C4-2B (cell line): ENCODE data around the gene LSM12.

Source experiments
- H3K27ac ChIP-seq: fragments of 450-650 bp; 2 replicates; pipeline ENCODE4 v1.5.1; 2017
- ZFX ChIP-seq: fragments of 450-650 bp; IDR thresholded peaks from 2 replicates; pipeline ENCODE4 v1.6.1; 2017
- TF ChIP-seq, protein P1 (sequence below): fragments of 450-650 bp; conservative IDR thresholded peaks from 2 replicates; pipeline ENCODE4 v1.5.1; 2017; ENCODE audit warnings: mild to moderate bottlenecking

The LSM12 gene

DNA sequence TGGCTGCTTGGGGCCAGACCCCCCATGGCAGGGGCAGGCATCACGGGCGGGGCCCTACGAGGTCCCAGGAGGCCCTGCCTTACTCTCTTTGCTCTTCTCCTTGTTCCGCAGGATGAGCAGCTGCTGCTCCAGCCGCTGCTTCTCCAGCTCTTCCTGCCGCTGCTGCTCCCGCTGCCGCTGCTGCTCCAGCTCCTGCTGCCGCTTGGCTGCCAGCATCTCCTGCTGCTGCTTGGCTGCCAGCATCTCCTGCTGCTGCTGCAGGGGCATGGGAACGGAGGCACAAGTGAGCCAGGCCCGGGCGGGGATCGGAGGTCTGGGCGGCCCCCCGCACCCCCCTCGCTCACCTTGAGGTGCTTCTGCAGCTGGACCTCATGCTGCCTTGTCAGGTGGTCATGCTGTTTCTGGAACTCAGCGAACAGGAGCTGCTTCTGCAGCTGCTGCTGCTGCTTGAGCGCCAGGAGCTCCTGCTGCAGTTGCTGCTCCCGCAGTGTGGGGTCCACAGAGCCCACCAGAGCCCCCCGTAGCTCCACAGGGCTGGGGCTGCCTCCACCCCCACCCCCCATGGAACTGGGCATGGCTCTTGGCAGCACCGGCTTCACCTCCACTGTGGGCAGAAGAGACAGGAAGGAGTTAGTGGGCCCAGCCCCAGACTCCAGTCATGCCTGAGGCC is 26.9 kb upstream of the LSM12 start:
- no peak overlapping the region for H3K27ac ChIP-seq
- TF ChIP-seq, protein P1, sequence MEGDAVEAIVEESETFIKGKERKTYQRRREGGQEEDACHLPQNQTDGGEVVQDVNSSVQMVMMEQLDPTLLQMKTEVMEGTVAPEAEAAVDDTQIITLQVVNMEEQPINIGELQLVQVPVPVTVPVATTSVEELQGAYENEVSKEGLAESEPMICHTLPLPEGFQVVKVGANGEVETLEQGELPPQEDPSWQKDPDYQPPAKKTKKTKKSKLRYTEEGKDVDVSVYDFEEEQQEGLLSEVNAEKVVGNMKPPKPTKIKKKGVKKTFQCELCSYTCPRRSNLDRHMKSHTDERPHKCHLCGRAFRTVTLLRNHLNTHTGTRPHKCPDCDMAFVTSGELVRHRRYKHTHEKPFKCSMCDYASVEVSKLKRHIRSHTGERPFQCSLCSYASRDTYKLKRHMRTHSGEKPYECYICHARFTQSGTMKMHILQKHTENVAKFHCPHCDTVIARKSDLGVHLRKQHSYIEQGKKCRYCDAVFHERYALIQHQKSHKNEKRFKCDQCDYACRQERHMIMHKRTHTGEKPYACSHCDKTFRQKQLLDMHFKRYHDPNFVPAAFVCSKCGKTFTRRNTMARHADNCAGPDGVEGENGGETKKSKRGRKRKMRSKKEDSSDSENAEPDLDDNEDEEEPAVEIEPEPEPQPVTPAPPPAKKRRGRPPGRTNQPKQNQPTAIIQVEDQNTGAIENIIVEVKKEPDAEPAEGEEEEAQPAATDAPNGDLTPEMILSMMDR = no peak
- no peak for TF ChIP-seq ZFX

DNA sequence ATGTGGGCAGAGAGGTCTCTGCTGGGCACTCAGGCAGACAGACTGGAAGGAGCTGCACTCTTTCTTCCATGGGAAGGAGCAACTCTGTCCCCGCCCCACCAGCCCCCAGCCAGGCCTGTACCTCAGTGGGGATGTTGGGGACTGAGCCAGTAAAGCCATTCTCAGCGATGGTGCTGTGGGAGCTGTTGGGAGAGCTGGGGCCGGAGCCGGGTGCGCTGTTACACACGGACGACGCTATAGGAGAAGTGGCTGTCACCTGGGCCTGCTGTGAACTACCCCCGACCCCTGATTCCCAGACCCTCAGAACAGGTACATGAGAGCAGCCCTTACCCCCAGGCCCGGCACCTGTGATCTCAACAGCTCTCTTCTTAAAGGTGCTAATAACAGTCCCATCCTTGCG is 25.6 kb upstream of the LSM12 start:
- TF ChIP-seq ZFX = no peak
- TF ChIP-seq, protein P1 = no peak
- no peak overlapping the region for H3K27ac ChIP-seq

DNA sequence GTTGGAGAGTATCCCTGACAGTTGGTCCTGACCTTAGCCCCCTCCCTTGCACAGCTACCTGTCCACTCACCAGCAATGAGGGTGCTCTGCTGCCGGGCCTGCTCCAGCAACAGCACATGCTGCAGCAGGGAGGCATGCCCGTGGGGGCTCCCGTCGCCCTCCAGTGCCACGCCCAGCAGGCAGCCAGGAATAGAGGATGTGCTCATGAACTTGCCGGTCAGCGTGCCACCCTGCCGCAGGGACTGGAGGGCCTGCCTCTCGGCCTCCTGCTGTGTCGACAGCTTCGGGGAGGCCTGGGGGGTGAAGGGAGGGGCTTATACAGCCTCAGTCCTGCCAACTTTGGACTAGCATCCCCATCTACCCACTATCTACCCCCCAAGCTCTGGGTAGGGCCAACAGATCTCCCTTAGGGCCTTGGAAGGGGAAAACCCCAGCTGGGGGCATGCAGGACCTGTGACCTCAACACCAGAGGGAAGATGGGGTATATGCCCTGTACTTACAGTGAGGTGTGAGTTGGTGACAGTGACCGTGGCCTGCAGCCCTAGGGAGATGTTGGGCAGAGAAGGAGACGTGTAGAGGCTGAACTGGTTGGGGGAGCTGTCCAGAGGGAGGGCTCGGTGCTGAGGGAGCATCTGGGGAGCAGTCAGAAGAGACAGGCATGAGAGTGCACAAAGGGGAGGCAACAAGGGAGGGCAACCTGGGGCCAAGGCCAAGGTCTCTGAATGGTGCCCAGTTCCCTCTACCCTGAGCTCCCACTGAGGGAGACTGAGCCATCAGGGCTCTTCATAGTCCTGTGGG is 24.9 kb upstream of the LSM12 start:
- H3K27ac ChIP-seq = no peak overlapping the region
- no peak for TF ChIP-seq ZFX
- TF ChIP-seq, protein P1 = no peak

DNA sequence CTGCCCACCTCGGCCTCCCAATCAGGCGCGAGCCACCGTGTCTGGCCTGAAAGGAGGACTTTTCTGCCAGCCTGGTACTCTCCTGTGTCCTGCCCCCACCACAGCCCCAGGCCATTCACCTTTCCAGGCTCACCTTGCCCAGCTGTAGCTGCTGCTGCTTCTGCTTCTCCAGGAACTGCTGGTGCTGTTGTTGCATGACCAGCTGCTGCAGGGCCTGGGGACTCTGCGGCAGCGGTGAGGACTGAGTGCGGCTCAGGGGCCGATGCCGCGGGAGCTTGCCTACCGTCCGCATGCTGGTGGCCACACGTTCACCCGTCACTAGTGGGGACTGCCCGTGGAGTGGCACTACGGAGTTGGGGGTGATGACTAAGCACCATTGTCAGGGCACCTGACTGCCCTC is 21.8 kb upstream of the LSM12 start:
- no peak overlapping the region for H3K27ac ChIP-seq
- TF ChIP-seq ZFX = no peak
- TF ChIP-seq, protein P1 = no peak

DNA sequence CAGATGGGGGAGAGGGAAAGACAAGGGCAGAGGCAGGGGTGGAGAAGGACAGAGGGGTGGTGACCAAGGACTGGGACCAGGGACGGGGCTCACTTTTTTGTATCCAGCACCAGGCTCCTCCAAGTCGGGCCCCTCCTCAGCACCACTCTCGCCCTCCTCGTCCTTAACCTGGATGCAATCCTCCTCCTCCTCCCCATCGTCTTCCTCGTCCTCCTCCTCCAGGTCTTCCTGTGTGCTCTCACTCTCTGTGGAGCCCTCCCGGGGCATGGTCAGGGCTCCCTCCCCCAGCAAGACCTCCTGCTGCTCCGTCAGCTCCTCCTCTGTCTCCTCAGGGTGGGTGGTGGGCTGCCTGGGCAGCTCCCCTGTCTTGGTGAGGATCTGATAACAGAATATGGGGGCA is 20.8 kb upstream of the LSM12 start:
- no peak overlapping the region for H3K27ac ChIP-seq
- no peak for TF ChIP-seq ZFX
- TF ChIP-seq, protein P1 = no peak

DNA sequence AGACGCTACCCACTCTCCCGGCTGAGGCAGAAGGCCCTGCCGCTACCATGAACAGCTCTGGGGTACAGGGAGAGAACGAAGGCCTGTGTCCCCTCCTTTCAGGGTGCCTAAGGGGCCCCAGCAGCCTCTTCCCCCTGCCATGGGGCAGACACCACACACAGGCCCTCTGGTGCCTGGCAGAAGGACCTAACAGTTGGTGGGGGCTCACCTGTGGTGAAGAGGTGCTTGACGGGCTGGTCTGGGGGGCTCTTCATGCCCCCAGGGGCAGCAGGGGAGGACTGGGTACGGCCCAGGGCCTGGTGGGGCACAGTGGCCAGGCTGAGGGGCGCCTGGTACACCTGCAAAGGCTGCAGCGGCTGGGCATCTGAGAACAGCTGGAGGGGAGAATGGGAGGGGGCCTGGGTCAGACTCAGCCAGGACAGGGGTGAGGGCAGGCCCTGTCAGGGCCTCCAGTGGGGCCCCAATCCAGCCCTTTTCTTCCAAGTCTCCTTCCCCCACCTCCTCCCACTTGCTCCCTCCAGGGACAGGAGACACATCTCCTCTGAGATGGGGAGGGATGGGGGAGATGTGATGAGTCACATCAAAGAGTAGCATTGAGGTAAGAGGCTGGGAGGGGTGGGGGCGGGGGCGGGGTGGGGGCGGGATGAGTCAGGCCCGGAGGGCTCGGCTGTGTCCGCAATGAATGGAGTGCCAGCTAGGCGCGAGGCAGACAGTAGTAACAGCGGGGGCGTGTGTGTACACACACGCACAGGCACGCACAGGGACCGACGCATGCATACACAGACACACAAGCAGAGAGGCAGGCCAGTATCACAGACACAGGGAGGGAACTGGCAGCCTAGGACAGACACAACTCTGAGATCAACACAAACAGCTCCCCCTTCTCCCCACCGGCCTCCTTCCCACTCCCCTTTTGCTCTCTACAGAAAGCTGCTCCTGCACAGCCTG is 20.2 kb upstream of the LSM12 start:
- no peak overlapping the region for H3K27ac ChIP-seq
- TF ChIP-seq ZFX = no peak
- TF ChIP-seq, protein P1 = no peak

DNA sequence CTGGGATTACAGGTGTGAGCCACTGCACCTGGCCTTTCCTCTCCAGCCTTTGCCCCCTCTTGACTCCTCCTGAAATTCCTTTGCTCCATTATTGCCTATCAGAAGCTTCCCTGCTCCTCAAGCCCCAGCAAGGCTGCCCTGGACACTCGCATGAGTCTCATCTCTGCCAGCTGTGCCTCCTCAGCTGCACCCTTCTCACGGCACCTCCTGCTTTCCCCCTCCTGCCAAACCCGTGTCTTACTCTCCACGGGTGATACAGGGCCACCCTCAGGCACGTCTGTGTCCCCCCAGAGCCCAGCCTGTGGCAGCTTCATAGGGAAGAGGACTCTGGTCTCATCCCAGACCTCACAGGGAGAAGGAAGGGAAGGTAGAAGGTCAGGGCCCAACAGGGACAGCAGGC is 19.4 kb upstream of the LSM12 start:
- TF ChIP-seq ZFX = no peak
- TF ChIP-seq, protein P1 = no peak
- no peak overlapping the region for H3K27ac ChIP-seq
